K562 (cell line): ENCODE data around the gene LASP1NB.
A peak's percentile ranks its signal among the peaks of the same experiment; 100 is the strongest.

Experiments used
- ATF6 ChIP-seq: sonication (generic); formaldehyde crosslinking; IDR thresholded peaks from 2 replicates; pipeline ENCODE4 v1.4.0; 2020; ENCODE audit warnings: mild to moderate bottlenecking, missing genetic modification reagents
- CBX2 ChIP-seq: fragments of 200-600 bp; sonication (generic); IDR thresholded peaks from one replicate; pipeline ENCODE4 v1.6.1; 2012; ENCODE audit warnings: mild to moderate bottlenecking, low read length, inconsistent platforms; ENCODE audit not compliant: insufficient read depth, poor library complexity, severe bottlenecking
- CCNT2 ChIP-seq: IDR thresholded peaks from 2 replicates; pipeline ENCODE4 v1.6.1; 2011; ENCODE audit warnings: borderline replicate concordance, low read depth, mild to moderate bottlenecking, moderate library complexity, mixed read lengths, low read length; ENCODE audit not compliant: insufficient read length; ENCODE audit errors: extremely low read depth
- FOXP1 ChIP-seq: sonication (generic); formaldehyde crosslinking; IDR thresholded peaks from 2 replicates; pipeline ENCODE4 v1.8.0; 2022; ENCODE audit warnings: mild to moderate bottlenecking, missing genetic modification reagents
- KHSRP ChIP-seq: fragments of 450-650 bp; IDR thresholded peaks from 2 replicates; pipeline ENCODE4 v1.6.1; 2017
- MAFK ChIP-seq: IDR thresholded peaks from 2 replicates; pipeline ENCODE4 v1.6.1; 2011; ENCODE audit warnings: low read length, improper control_type of control experiment
- SMARCE1 ChIP-seq: fragments of 450-650 bp; IDR thresholded peaks from 2 replicates; pipeline ENCODE4 v1.7.1; 2016; ENCODE audit warnings: mild to moderate bottlenecking
- SNRNP70 ChIP-seq: fragments of 200-400 bp; formaldehyde crosslinking; optimal IDR thresholded peaks from 2 replicates; pipeline ENCODE3; 2017; ENCODE audit warnings: low read depth, low read length
- ZBTB5 ChIP-seq: fragments of 450-650 bp; IDR thresholded peaks from 2 replicates; pipeline ENCODE4 v1.6.1; 2017; ENCODE audit warnings: antibody characterized with exemption
- ZNF134 ChIP-seq: fragments of 250-450 bp; sonication (Bioruptor Pico); conservative IDR thresholded peaks from 2 replicates; pipeline ENCODE4 v1.4.0; 2020
- ZNF174 ChIP-seq: fragments of 250-450 bp; sonication (Bioruptor Pico); IDR thresholded peaks from 2 replicates; pipeline ENCODE4 v1.4.0; 2020; ENCODE audit warnings: mild to moderate bottlenecking
- ZNF197 ChIP-seq: fragments of 200-800 bp; sonication (Bioruptor generic); IDR thresholded peaks from 2 replicates; pipeline ENCODE4 v1.6.1; 2016; ENCODE audit warnings: low read depth, missing genetic modification characterization, missing compliant biosample characterization
- ZNF384 ChIP-seq: IDR thresholded peaks from 2 replicates; pipeline ENCODE4 v1.6.1; 2012; ENCODE audit warnings: low read depth, low read length, improper control_type of control experiment
- ZNF395 ChIP-seq: fragments of 200-800 bp; sonication (Bioruptor generic); IDR thresholded peaks from 2 replicates; pipeline ENCODE4 v1.6.1; 2017; ENCODE audit warnings: missing genetic modification characterization, missing compliant biosample characterization
- ZNF518B ChIP-seq: fragments of 250-450 bp; sonication (Bioruptor Pico); IDR thresholded peaks from 2 replicates; pipeline ENCODE4 v1.5.0; 2021; ENCODE audit warnings: mild to moderate bottlenecking, moderate library complexity
- TF ChIP-seq, protein P1 (sequence below): sonication (generic); formaldehyde crosslinking; IDR thresholded peaks from 2 replicates; pipeline ENCODE4 v1.8.0; 2022; ENCODE audit warnings: mild to moderate bottlenecking, low read depth, missing genetic modification reagents
- TF ChIP-seq, protein P2 (sequence below): fragments of 450-650 bp; formaldehyde crosslinking; IDR thresholded peaks from 2 replicates; pipeline ENCODE4 v1.4.0; 2022; ENCODE audit warnings: missing genetic modification characterization

Gene LASP1NB

GRCh38 chr17:38900978-38901656 lies 24.3 kb upstream of the LASP1NB start (continued):
- TF ChIP-seq ZNF395 (CRISPR knock-in tag): peak; percentile 75
- TF ChIP-seq SMARCE1: peak; percentile 76
- TF ChIP-seq, protein P1, sequence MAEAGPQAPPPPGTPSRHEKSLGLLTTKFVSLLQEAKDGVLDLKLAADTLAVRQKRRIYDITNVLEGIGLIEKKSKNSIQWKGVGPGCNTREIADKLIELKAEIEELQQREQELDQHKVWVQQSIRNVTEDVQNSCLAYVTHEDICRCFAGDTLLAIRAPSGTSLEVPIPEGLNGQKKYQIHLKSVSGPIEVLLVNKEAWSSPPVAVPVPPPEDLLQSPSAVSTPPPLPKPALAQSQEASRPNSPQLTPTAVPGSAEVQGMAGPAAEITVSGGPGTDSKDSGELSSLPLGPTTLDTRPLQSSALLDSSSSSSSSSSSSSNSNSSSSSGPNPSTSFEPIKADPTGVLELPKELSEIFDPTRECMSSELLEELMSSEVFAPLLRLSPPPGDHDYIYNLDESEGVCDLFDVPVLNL: no peak
- TF ChIP-seq ZNF384: no peak
- no peak for TF ChIP-seq ATF6 (CRISPR knock-in tag)
- no peak for TF ChIP-seq KHSRP
- TF ChIP-seq ZBTB5: no peak
- TF ChIP-seq FOXP1 (CRISPR knock-in tag): no peak
- no peak for TF ChIP-seq CBX2
- no peak for TF ChIP-seq CCNT2
- no peak for TF ChIP-seq ZNF174 (CRISPR knock-in tag)
- no peak for TF ChIP-seq ZNF518B (CRISPR knock-in tag)
- TF ChIP-seq ZNF134 (CRISPR knock-in tag): no peak
- no peak; the same call in 1 of the 2 replicates for TF ChIP-seq MAFK
- TF ChIP-seq SNRNP70: no peak
- TF ChIP-seq, protein P2, sequence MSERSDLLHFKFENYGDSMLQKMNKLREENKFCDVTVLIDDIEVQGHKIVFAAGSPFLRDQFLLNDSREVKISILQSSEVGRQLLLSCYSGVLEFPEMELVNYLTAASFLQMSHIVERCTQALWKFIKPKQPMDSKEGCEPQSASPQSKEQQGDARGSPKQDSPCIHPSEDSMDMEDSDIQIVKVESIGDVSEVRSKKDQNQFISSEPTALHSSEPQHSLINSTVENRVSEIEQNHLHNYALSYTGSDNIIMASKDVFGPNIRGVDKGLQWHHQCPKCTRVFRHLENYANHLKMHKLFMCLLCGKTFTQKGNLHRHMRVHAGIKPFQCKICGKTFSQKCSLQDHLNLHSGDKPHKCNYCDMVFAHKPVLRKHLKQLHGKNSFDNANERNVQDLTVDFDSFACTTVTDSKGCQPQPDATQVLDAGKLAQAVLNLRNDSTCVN (CRISPR knock-in tag): no peak
- TF ChIP-seq ZNF197: no peak; the same call in 1 of the 2 replicates
